ENCODE measurements around the gene FBL. TPM values are rescaled to one million over a fixed set of nuclear protein-coding genes. Genes with fewer than 3 reads are reported as not detected.
A peak's percentile ranks its signal among the peaks of the same experiment; 100 is the strongest.
"Not testable (repeated sequence)": the region's sequence is repeated elsewhere in the genome, so short reads cannot be mapped to it uniquely, and the experiment has no call there.

Gene FBL
- total RNA-seq, result 216 and 500 TPM in 2 replicates

GRCh38 chr19:39845933-39846677 is at the start of gene FBL:
FBL (minus strand) TSS chr19:39846379; CDS start chr19:39846300, 79 bp downstream.
- FAIRE-seq (no peak), DNase-seq (ENCODE audit: low read depth) (peak; percentile 76)
- H3K27me3 ChIP-seq (ENCODE audit: control insufficient read depth, insufficient read depth, low read length), result no peaks in the 10 kb centered on the region
- no peak for TF ChIP-seq CTCF (IDR thresholded peaks at IDR 0.05; ENCODE audit: insufficient read depth, low read length, severe bottlenecking)
- H3K4me3 ChIP-seq (ENCODE audit: low read depth, low read length), result peak within 1 kb of the TSS; percentile 95
- no peaks in the 10 kb centered on the region for H3K36me3 ChIP-seq (ENCODE audit: control insufficient read depth, insufficient read depth, low read length)

GRCh38 chr19:39895096-39895495 is 48.9 kb upstream of the FBL start:
- DNase-seq (ENCODE audit: low read depth); FAIRE-seq; H3K36me3 ChIP-seq (ENCODE audit: control insufficient read depth, insufficient read depth, low read length); H3K27me3 ChIP-seq (ENCODE audit: control insufficient read depth, insufficient read depth, low read length); H3K4me3 ChIP-seq (ENCODE audit: low read depth, low read length): not testable (repeated sequence)

GRCh38 chr19:39894236-39894606 is 48.0 kb upstream of the FBL start:
- H3K36me3 ChIP-seq (ENCODE audit: control insufficient read depth, insufficient read depth, low read length); DNase-seq (ENCODE audit: low read depth); H3K4me3 ChIP-seq (ENCODE audit: low read depth, low read length); H3K27me3 ChIP-seq (ENCODE audit: control insufficient read depth, insufficient read depth, low read length); FAIRE-seq: not testable (repeated sequence)

- not testable (repeated sequence) for H3K36me3 ChIP-seq (ENCODE audit: control insufficient read depth, insufficient read depth, low read length); DNase-seq (ENCODE audit: low read depth); H3K4me3 ChIP-seq (ENCODE audit: low read depth, low read length); FAIRE-seq; H3K27me3 ChIP-seq (ENCODE audit: control insufficient read depth, insufficient read depth, low read length)
These were observed 47.4 kb upstream of the FBL start for GRCh38 chr19:39893366-39894235.

GRCh38 chr19:39892506-39892902 is 46.3 kb upstream of the FBL start:
- H3K4me3 ChIP-seq (ENCODE audit: low read depth, low read length); H3K27me3 ChIP-seq (ENCODE audit: control insufficient read depth, insufficient read depth, low read length); H3K36me3 ChIP-seq (ENCODE audit: control insufficient read depth, insufficient read depth, low read length); DNase-seq (ENCODE audit: low read depth); FAIRE-seq: not testable (repeated sequence)

GRCh38 chr19:39891660-39892505 is 45.7 kb upstream of the FBL start:
- H3K4me3 ChIP-seq (ENCODE audit: low read depth, low read length); FAIRE-seq; H3K36me3 ChIP-seq (ENCODE audit: control insufficient read depth, insufficient read depth, low read length); H3K27me3 ChIP-seq (ENCODE audit: control insufficient read depth, insufficient read depth, low read length); DNase-seq (ENCODE audit: low read depth): not testable (repeated sequence)

- DNase-seq (ENCODE audit: low read depth) (no peak), FAIRE-seq (no peak)
- H3K4me3 ChIP-seq (ENCODE audit: low read depth, low read length), result no peak overlapping the region
- TF ChIP-seq CTCF (IDR thresholded peaks at IDR 0.05; ENCODE audit: insufficient read depth, low read length, severe bottlenecking), result no peak
- no peaks in the 10 kb centered on the region for H3K36me3 ChIP-seq (ENCODE audit: control insufficient read depth, insufficient read depth, low read length)
- H3K27me3 ChIP-seq (ENCODE audit: control insufficient read depth, insufficient read depth, low read length), result no peaks in the 10 kb centered on the region
These were observed 44.8 kb upstream of the FBL start for GRCh38 chr19:39890755-39891551.

GRCh38 chr19:39889872-39890754 is 43.9 kb upstream of the FBL start:
- H3K27me3 ChIP-seq (ENCODE audit: control insufficient read depth, insufficient read depth, low read length); H3K36me3 ChIP-seq (ENCODE audit: control insufficient read depth, insufficient read depth, low read length); DNase-seq (ENCODE audit: low read depth); FAIRE-seq; H3K4me3 ChIP-seq (ENCODE audit: low read depth, low read length): not testable (repeated sequence)

GRCh38 chr19:39887456-39887951 is 41.3 kb upstream of the FBL start:
- H3K4me3 ChIP-seq (ENCODE audit: low read depth, low read length); DNase-seq (ENCODE audit: low read depth); H3K27me3 ChIP-seq (ENCODE audit: control insufficient read depth, insufficient read depth, low read length); FAIRE-seq; H3K36me3 ChIP-seq (ENCODE audit: control insufficient read depth, insufficient read depth, low read length): not testable (repeated sequence)

GRCh38 chr19:39885821-39886554 is 39.8 kb upstream of the FBL start:
- H3K27me3 ChIP-seq (ENCODE audit: control insufficient read depth, insufficient read depth, low read length); H3K36me3 ChIP-seq (ENCODE audit: control insufficient read depth, insufficient read depth, low read length); FAIRE-seq; H3K4me3 ChIP-seq (ENCODE audit: low read depth, low read length); DNase-seq (ENCODE audit: low read depth): not testable (repeated sequence)
